ENCODE measurements around the gene ANO2.

DNA sequence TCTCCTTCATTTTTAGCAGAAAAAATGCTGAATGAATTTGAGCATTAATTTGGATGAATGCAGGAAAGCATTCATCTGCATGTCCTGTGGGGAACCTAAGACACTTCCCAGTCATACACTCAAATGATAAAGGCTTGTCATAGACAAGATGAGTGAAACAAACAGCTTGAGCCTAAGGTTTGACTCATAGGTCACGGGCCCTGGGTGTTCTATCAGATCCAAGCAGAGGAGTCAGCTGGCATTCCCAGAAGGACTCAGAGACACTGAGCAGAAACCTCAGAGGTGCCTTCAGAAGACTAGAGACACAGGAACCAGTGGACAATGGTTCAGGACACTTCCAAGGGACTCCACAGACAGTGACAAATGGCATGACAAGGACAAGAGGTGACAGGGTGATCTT lies 329.3 kb downstream of the ANO2 start:
- no peak for TF ChIP-seq GATA2 (IDR thresholded peaks at IDR 0.05; ENCODE audit: low read depth, low read length)
- TF ChIP-seq GATA3 (IDR thresholded peaks at IDR 0.05; ENCODE audit: low read depth, low read length), result no peak
